SK-N-SH (cell line): Measurements from ENCODE around the gene LRRC36. TPM values are rescaled to one million over a fixed set of nuclear protein-coding genes. Genes with fewer than 3 reads are reported as not detected.

Experiments
- CTCF ChIA-PET: fragments of 300-600, 350-600 bp; formaldehyde crosslinking; extraction: SDS; loops from one replicate; lab custom pipeline; 2021; lab: Yijun Ruan, JAX
- POLR2A ChIA-PET: fragments of 350-600 bp; sonication (Branson Sonifier 250); formaldehyde crosslinking; extraction: SDS; loops from one replicate; lab custom pipeline; 2020; ENCODE audit warnings: antibody characterized with exemption, inconsistent platforms; lab: Yijun Ruan, JAX
- DNase-seq: peaks from one replicate; pipeline ENCODE4 v3.0.0; 2012
- H2AFZ ChIP-seq: fragments of 200-600 bp; sonication (generic); 2 replicates; pipeline ENCODE4 v1.8.1; 2016; ENCODE audit warnings: antibody characterized with exemption, mild to moderate bottlenecking, low read depth
- H3F3A ChIP-seq: fragments of 200-600 bp; sonication (generic); replicated peaks from 2 replicates; pipeline ENCODE3; 2016; ENCODE audit warnings: antibody characterized with exemption, mild to moderate bottlenecking; ENCODE audit not compliant: insufficient read depth
- H3K27ac ChIP-seq, 2 experiments: fragments of 200-500 bp in 1 of 2; fragments of 200-600 bp in 1 of 2; sonication (Bioruptor generic) in 1 of 2; sonication (generic), shearing (Covaris generic) in 1 of 2; 2 replicates each; pipeline versions ENCODE4 v1.5.1 to v1.6.1; 2014 to 2016; ENCODE audit warnings: low read depth in 2 of 2, inconsistent platforms in 1 of 2, low read length in 1 of 2, mild to moderate bottlenecking in 1 of 2, mixed read lengths in 1 of 2
- H3K27me3 ChIP-seq: fragments of 200-600 bp; sonication (generic), shearing (Covaris generic); 2 replicates; pipeline ENCODE4 v1.6.1; 2016; ENCODE audit warnings: mixed run types; ENCODE audit not compliant: insufficient read depth
- H3K36me3 ChIP-seq, 2 experiments: fragments of 200-500 bp in 1 of 2; fragments of 200-600 bp in 1 of 2; sonication (Bioruptor generic) in 1 of 2; sonication (generic) in 1 of 2; replicated peaks in 1 of 2; 2 replicates each; pipeline versions ENCODE3 to v1.5.1; 2014 to 2016; ENCODE audit warnings: low read length in 1 of 2, mild to moderate bottlenecking in 1 of 2; ENCODE audit not compliant: insufficient read depth in 2 of 2, control insufficient read depth in 1 of 2
- H3K4me1 ChIP-seq, 2 experiments: fragments of 200-500 bp in 1 of 2; fragments of 200-600 bp in 1 of 2; sonication (Bioruptor generic) in 1 of 2; sonication (generic), shearing (Covaris generic) in 1 of 2; 2 replicates each; pipeline versions ENCODE4 v1.5.1 to v1.6.1; 2014 to 2016; ENCODE audit warnings: low read depth in 1 of 2, low read length in 1 of 2, mixed run types in 1 of 2; ENCODE audit not compliant: insufficient read depth in 2 of 2, control insufficient read depth in 1 of 2
- H3K4me2 ChIP-seq: fragments of 200-600 bp; sonication (generic), shearing (Covaris generic); 2 replicates; pipeline ENCODE4 v1.6.1; 2017; ENCODE audit warnings: mixed run types
- H3K4me3 ChIP-seq, 2 experiments: fragments of 200-500 bp in 1 of 2; fragments of 200-600 bp in 1 of 2; sonication (Bioruptor generic) in 1 of 2; sonication (generic), shearing (Covaris generic) in 1 of 2; 2 replicates each; pipeline versions ENCODE4 v1.5.1 to v1.8.1; 2014 to 2016; ENCODE audit warnings: low read depth in 2 of 2, inconsistent platforms in 1 of 2, low read length in 1 of 2, mild to moderate bottlenecking in 1 of 2, mixed read lengths in 1 of 2, moderate library complexity in 1 of 2
- H3K79me2 ChIP-seq: fragments of 200-600 bp; sonication (generic); 2 replicates; pipeline ENCODE4 v1.8.1; 2017; ENCODE audit warnings: mild to moderate bottlenecking; ENCODE audit not compliant: insufficient read depth
- H3K9ac ChIP-seq: fragments of 200-600 bp; sonication (generic); 2 replicates; pipeline ENCODE4 v1.6.1; 2017; ENCODE audit warnings: mixed run types
- H3K9me2 ChIP-seq: fragments of 200-600 bp; sonication (generic); 2 replicates; pipeline ENCODE4 v1.6.1; 2017; ENCODE audit warnings: mixed run types
- H3K9me3 ChIP-seq: fragments of 200-600 bp; sonication (generic); 2 replicates; pipeline ENCODE4 v1.6.1; 2017; ENCODE audit warnings: mixed run types, mild to moderate bottlenecking, moderate library complexity
- H4K20me1 ChIP-seq: fragments of 200-600 bp; sonication (generic); 2 replicates; pipeline ENCODE4 v1.6.1; 2017; ENCODE audit warnings: mild to moderate bottlenecking, mixed run types; ENCODE audit not compliant: insufficient read depth
- CHD2 ChIP-seq: fragments of 150-350 bp; IDR thresholded peaks from 2 replicates; pipeline ENCODE4 v1.6.1; 2018; ENCODE audit warnings: low read length; ENCODE audit not compliant: partially characterized antibody
- ELF1 ChIP-seq: IDR thresholded peaks from 2 replicates; pipeline ENCODE4 v1.4.0; 2012
- EZH2phosphoT487 ChIP-seq: fragments of 200-600 bp; sonication (generic); IDR thresholded peaks from 2 replicates; pipeline ENCODE4 v1.6.1; 2017; ENCODE audit warnings: low read depth, mixed run types, mild to moderate bottlenecking, antibody characterized with exemption, moderate library complexity, borderline replicate concordance
- FOSL2 ChIP-seq: IDR thresholded peaks from 2 replicates; pipeline ENCODE4 v1.4.0; 2012; ENCODE audit warnings: low read depth, mild to moderate bottlenecking, moderate library complexity, borderline replicate concordance
- FOXJ3 ChIP-seq: sonication (generic); formaldehyde crosslinking; IDR thresholded peaks from 2 replicates; pipeline ENCODE4 v1.5.1; 2020; ENCODE audit warnings: mild to moderate bottlenecking, missing genetic modification reagents
- MXI1 ChIP-seq: IDR thresholded peaks from 2 replicates; pipeline ENCODE4 v1.6.1; 2012; ENCODE audit warnings: mild to moderate bottlenecking, low read depth, low read length, improper control_type of control experiment
- NRF1 ChIP-seq: IDR thresholded peaks from 2 replicates; pipeline ENCODE4 v1.6.1; 2012; ENCODE audit warnings: low read depth, mild to moderate bottlenecking, low read length
- RAD21 ChIP-seq: IDR thresholded peaks from 2 replicates; pipeline ENCODE4 v1.6.1; 2012; ENCODE audit warnings: mild to moderate bottlenecking, low read length
- SMC3 ChIP-seq: IDR thresholded peaks from 2 replicates; pipeline ENCODE4 v1.6.1; 2012; ENCODE audit warnings: low read depth, low read length, improper control_type of control experiment
- WGBS: methylation state at CpG from one replicate; pipeline ENCODE4 v1.1.6; 2017; ENCODE audit warnings: low lambda C conversion rate; 5-methylcytosine and 5-hydroxymethylcytosine counted together
- polyA plus RNA-seq, 3 experiments: library from polyadenylated mRNA; depleted of rRNA; stranded (reverse); fragments of >200 nt; gene quantifications; 2 replicates each; pipeline ENCODE4 v1.2.3, GENCODE V29; 2012
- TF ChIP-seq, protein P1 (sequence below): fragments of 150-350 bp; IDR thresholded peaks from 2 replicates; pipeline ENCODE4 v1.6.1; 2016; ENCODE audit warnings: mild to moderate bottlenecking, low read depth, low read length
- TF ChIP-seq, protein P2 (sequence below): fragments of 200-600 bp; sonication (generic); IDR thresholded peaks from 2 replicates; pipeline ENCODE4 v1.6.1; 2017; ENCODE audit warnings: antibody characterized with exemption, mild to moderate bottlenecking, moderate library complexity
- TF ChIP-seq, protein P3 (sequence below): IDR thresholded peaks from 2 replicates; pipeline ENCODE4 v1.4.0; 2012; ENCODE audit warnings: low read depth, borderline replicate concordance

The LRRC36 gene
- polyA plus RNA-seq, 1 of the 3 experiments (the other 2 are of a cell fraction), result 0.92 TPM

DNA sequence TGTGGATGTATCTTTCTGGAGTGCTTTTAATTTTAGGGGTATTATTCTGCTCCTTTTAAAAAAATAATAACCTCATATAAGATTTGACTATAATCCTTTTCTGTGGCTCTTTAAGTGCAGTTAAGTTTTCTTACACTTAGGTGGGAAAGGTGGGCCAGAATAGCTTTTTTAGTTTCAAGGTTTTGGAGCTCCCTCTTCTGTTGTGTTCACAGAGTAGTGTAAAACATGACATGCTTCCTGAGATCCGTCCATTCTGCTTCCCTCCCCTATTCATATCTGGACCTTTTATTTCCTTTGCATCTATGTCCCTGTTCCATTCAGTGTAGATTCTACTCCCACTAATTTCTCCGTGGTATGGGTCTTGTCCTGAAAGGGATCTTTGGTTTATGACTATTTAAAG, 12.8 kb downstream of the LRRC36 start:
- Histone ChIP-seq H3K4me1 (no peaks in the 10 kb centered on the region), H3K9ac (no peak overlapping the region), H3K9me3 (no peaks in the 10 kb centered on the region), H3K27me3 (no peaks in the 10 kb centered on the region), H3K4me2 (no peak overlapping the region), H3K27ac (no peak overlapping the region), H3K4me3 (no peak overlapping the region), H4K20me1 (no peaks in the 10 kb centered on the region), H2AFZ (no peak overlapping the region), H3F3A (peaks cover 12% of the 10 kb centered on the region), H3K79me2 (no peaks in the 10 kb centered on the region), H3K9me2 (no peaks in the 10 kb centered on the region), H3K36me3 (no peaks in the 10 kb centered on the region)
- TF ChIP-seq NRF1, result no peak
- TF ChIP-seq, protein P1, sequence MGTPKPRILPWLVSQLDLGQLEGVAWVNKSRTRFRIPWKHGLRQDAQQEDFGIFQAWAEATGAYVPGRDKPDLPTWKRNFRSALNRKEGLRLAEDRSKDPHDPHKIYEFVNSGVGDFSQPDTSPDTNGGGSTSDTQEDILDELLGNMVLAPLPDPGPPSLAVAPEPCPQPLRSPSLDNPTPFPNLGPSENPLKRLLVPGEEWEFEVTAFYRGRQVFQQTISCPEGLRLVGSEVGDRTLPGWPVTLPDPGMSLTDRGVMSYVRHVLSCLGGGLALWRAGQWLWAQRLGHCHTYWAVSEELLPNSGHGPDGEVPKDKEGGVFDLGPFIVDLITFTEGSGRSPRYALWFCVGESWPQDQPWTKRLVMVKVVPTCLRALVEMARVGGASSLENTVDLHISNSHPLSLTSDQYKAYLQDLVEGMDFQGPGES, result no peak
- TF ChIP-seq RAD21, result peak; percentile 60
- no peak for TF ChIP-seq ELF1
- TF ChIP-seq FOXJ3 (CRISPR knock-in tag), result no peak
- TF ChIP-seq SMC3, result peak; percentile 31
- TF ChIP-seq, protein P2, sequence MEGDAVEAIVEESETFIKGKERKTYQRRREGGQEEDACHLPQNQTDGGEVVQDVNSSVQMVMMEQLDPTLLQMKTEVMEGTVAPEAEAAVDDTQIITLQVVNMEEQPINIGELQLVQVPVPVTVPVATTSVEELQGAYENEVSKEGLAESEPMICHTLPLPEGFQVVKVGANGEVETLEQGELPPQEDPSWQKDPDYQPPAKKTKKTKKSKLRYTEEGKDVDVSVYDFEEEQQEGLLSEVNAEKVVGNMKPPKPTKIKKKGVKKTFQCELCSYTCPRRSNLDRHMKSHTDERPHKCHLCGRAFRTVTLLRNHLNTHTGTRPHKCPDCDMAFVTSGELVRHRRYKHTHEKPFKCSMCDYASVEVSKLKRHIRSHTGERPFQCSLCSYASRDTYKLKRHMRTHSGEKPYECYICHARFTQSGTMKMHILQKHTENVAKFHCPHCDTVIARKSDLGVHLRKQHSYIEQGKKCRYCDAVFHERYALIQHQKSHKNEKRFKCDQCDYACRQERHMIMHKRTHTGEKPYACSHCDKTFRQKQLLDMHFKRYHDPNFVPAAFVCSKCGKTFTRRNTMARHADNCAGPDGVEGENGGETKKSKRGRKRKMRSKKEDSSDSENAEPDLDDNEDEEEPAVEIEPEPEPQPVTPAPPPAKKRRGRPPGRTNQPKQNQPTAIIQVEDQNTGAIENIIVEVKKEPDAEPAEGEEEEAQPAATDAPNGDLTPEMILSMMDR, result peak; percentile 51
- no peak for TF ChIP-seq CHD2
- ChIA-PET POLR2A (no interaction called here), CTCF (interaction anchor here (0.7 to 3.1 kb wide), 14 partner anchors 8 to 141 kb away, joined by 3 to 26 read pairs (median 4); partner anchors contain the start of genes ATP6V0D1, KCTD19, LRRC36 and PLEKHG4)
- no peak for DNase-seq
- 51% methylated on average over 2 of the region's 2 CpGs for WGBS

DNA sequence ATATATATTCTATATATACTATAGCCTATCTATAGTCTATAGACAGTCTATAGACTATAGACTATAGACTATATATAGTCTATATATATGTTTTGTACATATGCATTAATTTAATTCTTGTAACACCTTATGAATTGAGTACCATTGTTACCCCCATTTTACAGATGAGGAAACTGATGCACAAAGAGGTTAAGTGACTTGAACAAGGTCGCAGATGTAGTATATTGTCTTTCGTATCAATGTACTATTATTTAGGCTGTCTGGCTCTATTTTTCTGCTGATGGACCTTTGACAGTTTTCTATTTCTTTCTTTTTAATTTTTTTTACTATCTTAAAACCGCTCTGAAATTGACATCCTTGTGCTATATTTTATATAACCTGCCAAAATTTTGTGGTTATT, 14.6 kb downstream of the LRRC36 start:
- Histone ChIP-seq H3K4me2 (no peak overlapping the region), H3K27ac (no peak overlapping the region), H3K36me3 (no peaks in the 10 kb centered on the region), H4K20me1 (no peaks in the 10 kb centered on the region), H3F3A (peaks cover 12% of the 10 kb centered on the region), H3K27me3 (no peaks in the 10 kb centered on the region), H3K4me1 (no peaks in the 10 kb centered on the region), H2AFZ (no peak overlapping the region), H3K9me3 (no peaks in the 10 kb centered on the region), H3K79me2 (no peaks in the 10 kb centered on the region), H3K9me2 (no peaks in the 10 kb centered on the region), H3K4me3 (no peak overlapping the region), H3K9ac (no peak overlapping the region)
- ChIA-PET CTCF (no interaction called here), POLR2A (no interaction called here)
- TF ChIP-seq FOSL2 (no peak), MXI1 (no peak), SMC3 (no peak), RAD21 (no peak), EZH2phosphoT487 (no peak)
- TF ChIP-seq, protein P3, sequence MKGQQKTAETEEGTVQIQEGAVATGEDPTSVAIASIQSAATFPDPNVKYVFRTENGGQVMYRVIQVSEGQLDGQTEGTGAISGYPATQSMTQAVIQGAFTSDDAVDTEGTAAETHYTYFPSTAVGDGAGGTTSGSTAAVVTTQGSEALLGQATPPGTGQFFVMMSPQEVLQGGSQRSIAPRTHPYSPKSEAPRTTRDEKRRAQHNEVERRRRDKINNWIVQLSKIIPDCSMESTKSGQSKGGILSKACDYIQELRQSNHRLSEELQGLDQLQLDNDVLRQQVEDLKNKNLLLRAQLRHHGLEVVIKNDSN, result no peak
- WGBS, result 68% methylated on average over 3 of the region's 3 CpGs
- DNase-seq, result no peak
